22Rv1 (cell line): ENCODE measurements around the gene AKAP12.

Experiments
- H3K27ac ChIP-seq: fragments of 450-650 bp; 2 replicates; pipeline ENCODE4 v1.5.1; 2017
- CTCF ChIP-seq: fragments of 450-650 bp; IDR thresholded peaks from 2 replicates; pipeline ENCODE4 v1.5.1; 2017; ENCODE audit warnings: mild to moderate bottlenecking
- ZFX ChIP-seq: fragments of 450-650 bp; IDR thresholded peaks from 2 replicates; pipeline ENCODE4 v1.6.1; 2017; ENCODE audit warnings: antibody characterized with exemption, borderline replicate concordance

Gene AKAP12

GRCh38 chr6:151370509-151371078, 130.8 kb downstream of the AKAP12 start:
- no peak for TF ChIP-seq ZFX
- TF ChIP-seq CTCF, result no peak; the same call in 1 of the 2 replicates

DNA sequence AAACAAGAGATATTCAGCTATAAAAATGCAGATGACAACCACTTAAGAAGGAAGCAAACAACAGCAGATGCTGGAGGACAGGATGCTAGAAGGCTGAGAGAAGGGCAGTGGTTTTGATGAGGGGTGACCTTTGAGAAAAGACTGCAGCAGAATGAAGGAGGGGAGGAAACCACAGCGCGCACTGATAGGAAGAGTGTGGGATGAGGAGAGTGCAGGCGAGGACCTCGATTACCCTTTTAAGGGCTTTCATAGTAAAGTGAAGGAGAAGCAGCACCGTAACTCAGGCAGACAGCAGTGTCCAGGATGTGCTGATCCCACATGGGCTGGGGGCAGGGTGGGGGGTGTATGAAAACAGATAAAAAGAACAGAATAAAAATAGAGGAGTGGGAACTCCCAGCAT, 132.4 kb downstream of the AKAP12 start:
- H3K27ac ChIP-seq, result no peak overlapping the region

More at GRCh38 chr6:151370509-151371078, 130.8 kb downstream of the AKAP12 start:
- no peak overlapping the region for H3K27ac ChIP-seq

GRCh38 chr6:151374036-151374683, 134.4 kb downstream of the AKAP12 start:
- H3K27ac ChIP-seq, result peak overlapping the region; percentile 26; the same call in 1 of the 2 replicates

More for the DNA sequence above, 132.4 kb downstream of the AKAP12 start:
- TF ChIP-seq ZFX (no peak), CTCF (no peak)

GRCh38 chr6:151375833-151376232, 136.1 kb downstream of the AKAP12 start:
- TF ChIP-seq CTCF, result no peak
- no peak for TF ChIP-seq ZFX
- no peak overlapping the region for H3K27ac ChIP-seq

More at GRCh38 chr6:151374036-151374683, 134.4 kb downstream of the AKAP12 start:
- TF ChIP-seq ZFX (no peak), CTCF (no peak)

DNA sequence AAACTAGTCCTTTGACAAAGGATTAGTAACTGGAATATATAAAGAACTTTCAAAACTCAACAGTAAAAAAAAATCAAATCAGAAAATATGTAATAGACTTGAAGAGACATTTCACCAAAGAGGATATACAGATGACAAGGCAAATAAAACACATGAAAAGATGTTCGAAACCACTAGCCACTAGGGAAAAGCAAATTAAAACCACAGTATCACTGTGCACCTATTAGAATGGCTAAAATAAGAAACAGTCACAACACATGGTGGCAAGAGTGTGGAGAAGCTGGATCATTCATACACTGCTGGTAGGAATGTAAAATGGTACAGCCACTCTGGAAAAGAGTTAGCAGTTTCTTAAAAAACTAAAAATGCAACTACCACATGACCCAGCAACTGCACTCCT, 136.7 kb downstream of the AKAP12 start:
- H3K27ac ChIP-seq, result no peak overlapping the region
- TF ChIP-seq CTCF, result no peak
- TF ChIP-seq ZFX, result no peak

GRCh38 chr6:151377095-151377494, 137.3 kb downstream of the AKAP12 start:
- no peak for TF ChIP-seq ZFX
- TF ChIP-seq CTCF, result no peak
- no peak overlapping the region for H3K27ac ChIP-seq

GRCh38 chr6:151379933-151380847, 140.4 kb downstream of the AKAP12 start:
- no peak for TF ChIP-seq CTCF
- TF ChIP-seq ZFX, result no peak
- H3K27ac ChIP-seq, result no peak overlapping the region
